Kidney capillary endothelial cell (primary cell): ENCODE results near the gene CRTC2.
A peak's percentile ranks its signal among the peaks of the same experiment; 100 is the strongest.
"Not testable (repeated sequence)": the region's sequence is repeated elsewhere in the genome, so short reads cannot be mapped to it uniquely, and the experiment has no call there.

Experiments
- DNase-seq: peaks from one replicate; pipeline ENCODE4 v3.0.0-alpha.2; 2018; ENCODE audit warnings: low spot score

The CRTC2 gene, protein sequence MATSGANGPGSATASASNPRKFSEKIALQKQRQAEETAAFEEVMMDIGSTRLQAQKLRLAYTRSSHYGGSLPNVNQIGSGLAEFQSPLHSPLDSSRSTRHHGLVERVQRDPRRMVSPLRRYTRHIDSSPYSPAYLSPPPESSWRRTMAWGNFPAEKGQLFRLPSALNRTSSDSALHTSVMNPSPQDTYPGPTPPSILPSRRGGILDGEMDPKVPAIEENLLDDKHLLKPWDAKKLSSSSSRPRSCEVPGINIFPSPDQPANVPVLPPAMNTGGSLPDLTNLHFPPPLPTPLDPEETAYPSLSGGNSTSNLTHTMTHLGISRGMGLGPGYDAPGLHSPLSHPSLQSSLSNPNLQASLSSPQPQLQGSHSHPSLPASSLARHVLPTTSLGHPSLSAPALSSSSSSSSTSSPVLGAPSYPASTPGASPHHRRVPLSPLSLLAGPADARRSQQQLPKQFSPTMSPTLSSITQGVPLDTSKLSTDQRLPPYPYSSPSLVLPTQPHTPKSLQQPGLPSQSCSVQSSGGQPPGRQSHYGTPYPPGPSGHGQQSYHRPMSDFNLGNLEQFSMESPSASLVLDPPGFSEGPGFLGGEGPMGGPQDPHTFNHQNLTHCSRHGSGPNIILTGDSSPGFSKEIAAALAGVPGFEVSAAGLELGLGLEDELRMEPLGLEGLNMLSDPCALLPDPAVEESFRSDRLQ

DNA sequence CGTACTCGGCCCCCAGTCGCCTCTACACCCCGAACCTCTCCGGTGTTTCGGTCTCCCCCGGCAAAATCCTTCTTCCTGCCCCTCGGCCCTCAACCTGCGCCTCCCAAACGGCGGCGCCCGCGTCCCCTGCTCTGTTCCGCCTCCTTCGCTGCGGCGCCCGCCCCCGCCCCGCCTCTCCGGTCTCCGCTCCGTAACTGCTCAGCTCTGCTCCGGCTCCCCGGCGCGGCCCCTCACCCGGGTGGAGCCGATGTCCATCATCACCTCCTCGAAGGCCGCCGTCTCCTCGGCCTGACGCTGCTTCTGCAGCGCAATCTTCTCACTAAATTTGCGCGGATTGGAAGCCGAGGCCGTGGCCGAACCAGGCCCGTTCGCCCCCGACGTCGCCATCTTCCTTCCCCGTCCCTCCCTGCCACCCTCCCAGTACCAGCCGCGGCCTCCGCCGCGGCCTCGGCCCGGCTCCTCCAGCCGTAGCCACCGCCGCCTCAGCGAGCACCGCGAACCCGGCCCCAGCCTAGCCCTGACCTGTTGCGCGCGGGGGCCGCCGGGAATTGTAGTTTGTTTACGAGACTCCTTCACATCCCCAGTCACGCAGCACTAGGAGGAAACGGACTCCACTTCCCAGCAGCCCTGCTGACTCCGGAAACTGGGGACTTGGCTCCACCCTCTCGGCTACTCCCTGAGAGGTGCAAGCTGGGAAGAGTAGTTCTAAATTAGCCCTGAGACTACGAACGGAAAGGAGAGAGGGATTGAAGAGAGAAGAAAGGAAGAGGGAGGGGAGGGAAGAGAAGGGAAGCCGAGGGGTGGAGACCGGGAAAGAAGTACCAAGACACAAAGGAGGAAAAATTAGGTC lies at the start of gene CRTC2:
CRTC2 (minus strand) TSS at position 502 of the 850 bp plus-strand sequence; CDS start at position 387, 115 bp downstream.
- peak; percentile 95 for DNase-seq

DNA sequence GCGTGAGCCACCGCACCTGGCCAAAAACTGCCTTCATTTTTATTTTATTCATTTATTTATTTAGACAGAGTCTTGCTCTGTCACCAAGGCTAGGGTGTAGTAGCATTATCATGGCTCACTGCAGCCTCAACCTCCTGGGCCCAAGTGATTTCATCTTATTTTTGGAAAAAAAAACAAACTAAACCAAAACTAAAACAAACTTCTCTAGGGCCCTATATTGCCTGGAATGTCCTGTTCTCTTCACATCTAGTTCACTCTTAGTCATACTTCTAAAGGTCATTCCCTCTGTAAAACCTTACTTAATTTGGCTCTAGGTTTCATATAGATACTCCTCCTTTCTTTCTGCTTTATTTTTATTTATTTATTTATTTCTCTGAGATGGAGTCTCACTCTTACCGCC lies 47.7 kb upstream of the CRTC2 start:
- DNase-seq: no peak

DNA sequence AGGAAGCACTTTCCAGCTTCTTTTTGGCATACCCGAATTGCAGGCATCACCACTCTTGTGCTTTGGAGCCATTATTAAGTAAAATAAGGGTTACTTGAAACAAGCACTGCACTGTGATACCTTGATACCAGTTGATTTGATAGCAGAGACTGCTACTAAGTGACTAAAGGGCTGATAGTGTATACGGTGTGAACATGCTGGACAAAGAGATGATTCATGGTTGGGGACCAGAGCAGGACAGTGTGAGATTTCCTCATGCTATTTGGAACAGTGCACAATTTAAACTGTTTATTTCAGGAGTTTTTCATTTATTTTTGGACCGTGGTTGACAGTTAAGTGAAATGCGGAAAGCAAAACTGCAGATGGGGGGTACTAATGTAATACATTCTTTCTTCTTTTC lies 42.0 kb upstream of the CRTC2 start:
- no peak for DNase-seq

DNA sequence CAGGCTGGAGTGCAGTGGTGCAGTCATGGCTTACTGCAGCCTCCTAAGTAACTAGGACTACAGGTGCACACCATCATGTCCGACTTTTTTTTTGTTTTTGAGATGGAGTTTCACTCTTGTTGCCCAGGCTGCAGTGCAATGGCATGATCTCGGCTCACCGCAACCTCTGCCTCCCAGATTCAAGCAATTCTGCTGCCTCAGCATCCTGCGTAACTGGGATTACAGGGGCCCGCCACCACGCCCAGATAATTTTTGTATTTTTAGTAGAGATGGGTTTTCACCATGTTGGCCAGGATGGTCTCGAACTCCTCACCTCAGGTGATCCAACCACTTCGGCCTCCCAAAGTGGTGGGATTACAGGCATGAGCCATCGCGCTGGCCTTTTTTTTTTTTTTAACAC lies 38.5 kb upstream of the CRTC2 start:
- not testable (repeated sequence) for DNase-seq

DNA sequence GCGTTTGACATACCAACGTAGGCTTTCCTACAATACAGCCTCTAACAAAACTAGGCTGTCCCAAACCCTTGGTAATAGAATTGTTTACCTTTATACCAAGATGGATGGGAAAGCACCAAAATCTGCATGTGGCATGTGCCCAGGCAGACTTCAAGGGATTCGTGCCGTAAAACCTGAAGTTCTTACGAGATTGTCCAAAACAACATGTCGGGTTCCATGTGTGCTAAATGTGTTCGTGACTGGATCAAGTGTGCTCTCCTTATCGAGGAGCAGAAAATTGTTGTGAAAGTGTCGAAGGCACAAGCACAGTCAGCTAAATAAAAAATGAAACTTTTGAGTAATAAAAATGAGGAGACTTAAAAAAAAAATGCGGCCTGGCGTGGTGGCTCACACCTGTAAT lies 37.2 kb upstream of the CRTC2 start:
- DNase-seq: no peak

DNA sequence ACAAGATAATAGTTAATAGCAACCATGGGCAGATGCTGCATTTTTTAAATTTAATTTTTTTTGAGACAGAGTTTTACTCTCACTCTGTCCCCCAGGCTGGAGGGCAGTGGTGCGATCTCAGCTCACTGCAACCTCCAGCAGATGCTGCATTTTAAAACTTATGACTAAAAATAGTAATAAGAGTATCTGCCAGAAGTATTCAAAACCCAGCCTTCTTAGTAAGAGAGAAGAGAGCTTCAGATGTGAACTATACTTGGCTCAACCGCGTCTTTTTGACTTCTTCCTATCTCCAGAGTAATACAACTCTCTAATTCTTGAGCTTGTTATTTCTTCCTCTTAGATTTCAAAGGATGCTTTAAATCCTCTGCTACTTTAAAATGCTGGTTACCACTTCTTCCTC lies 36.8 kb upstream of the CRTC2 start:
- no peak for DNase-seq

DNA sequence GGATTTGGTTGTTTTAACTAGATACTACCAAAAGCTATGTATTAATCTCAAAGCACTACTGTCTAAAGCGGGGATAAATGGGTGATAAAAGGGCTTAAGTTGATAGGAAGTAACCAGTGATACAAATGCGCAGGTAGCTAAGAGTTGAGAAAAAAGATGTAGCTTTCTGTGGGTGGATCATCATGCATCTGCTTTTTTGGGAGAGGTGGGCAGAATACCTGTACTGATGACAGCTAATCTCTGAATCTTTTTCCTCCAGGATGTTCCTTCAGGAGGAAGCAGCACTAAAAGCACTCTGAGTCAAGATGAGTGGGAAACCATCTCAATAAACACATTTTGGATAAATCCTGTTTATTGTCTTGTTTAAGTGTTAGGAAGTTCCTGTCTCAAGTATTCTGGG lies 33.4 kb upstream of the CRTC2 start:
- DNase-seq: no peak

DNA sequence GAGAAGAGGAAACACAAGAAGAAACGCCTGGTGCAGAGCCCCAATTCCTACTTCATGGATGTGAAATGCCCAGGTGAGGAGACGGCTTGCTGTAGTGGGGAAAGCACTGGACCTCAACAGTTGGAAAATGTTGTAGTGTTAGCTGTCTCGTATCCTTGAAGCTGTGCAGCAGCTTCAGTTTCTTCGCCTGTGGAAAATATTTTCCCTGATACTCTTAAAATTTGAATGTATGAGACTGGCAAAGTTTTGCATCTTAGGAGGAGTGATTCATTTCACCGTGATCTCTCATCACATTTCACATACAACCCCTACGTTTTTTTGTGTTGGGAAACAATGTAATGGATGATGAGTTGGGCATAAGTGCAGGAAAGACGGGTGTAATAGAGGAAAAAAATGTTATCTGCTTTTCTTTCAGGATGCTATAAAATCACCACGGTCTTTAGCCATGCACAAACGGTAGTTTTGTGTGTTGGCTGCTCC lies 32.8 kb upstream of the CRTC2 start:
- no peak for DNase-seq

DNA sequence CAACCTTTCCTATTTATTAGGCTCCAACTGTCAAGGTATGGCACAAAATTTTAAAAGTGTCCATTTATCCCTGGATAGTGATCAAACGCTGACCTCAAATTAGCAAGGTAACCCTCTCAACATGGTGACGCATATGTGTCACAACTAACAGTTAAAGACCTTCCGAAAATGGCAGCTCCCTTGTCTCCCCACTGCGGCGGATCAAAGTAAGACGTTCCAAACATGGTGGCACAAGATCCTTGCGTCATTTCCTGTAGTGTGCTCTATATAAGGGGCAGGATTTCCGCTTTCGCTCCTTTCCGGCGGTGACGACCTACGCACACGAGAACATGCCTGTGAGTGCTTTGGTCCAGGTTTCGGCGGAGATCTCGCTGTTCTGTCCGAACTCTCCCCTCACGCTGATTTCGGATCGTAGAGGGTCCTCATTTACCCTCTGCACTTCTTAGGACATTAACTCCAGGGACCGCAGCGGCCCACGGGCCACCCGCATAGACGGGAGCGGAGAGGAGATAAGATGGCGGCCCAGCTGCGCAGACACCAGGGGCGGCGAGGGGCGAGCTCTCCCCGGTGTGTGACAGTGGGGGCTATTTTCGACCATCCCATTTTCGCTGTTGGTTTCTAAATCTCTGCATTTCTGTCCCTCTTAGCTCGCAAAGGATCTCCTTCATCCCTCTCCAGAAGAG lies 32.2 kb upstream of the CRTC2 start, which contains the start of gene RPS27:
RPS27 (plus strand) TSS at position 295 of the 683 bp plus-strand sequence; CDS start at position 330, 35 bp downstream.
- DNase-seq: peak; percentile 97

DNA sequence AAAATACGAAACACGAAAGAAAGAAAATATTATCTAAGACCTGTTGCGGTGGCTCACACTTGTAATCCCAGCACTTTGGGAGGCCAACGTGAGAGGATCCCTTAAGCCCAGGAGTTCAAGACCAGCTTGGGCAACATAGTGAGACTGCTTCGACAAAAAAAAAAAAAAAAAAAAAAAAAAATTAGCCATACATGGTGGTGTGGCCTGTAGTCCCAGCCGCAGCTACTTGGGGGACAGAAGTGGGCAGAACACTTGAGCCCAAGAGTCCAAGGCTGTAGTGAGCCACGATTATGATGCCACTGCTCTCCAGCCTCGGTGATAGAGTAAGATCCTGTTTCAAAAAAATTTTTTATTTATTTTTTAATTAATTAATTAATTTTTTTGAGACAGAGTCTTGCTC lies 29.2 kb upstream of the CRTC2 start:
- DNase-seq: no peak

DNA sequence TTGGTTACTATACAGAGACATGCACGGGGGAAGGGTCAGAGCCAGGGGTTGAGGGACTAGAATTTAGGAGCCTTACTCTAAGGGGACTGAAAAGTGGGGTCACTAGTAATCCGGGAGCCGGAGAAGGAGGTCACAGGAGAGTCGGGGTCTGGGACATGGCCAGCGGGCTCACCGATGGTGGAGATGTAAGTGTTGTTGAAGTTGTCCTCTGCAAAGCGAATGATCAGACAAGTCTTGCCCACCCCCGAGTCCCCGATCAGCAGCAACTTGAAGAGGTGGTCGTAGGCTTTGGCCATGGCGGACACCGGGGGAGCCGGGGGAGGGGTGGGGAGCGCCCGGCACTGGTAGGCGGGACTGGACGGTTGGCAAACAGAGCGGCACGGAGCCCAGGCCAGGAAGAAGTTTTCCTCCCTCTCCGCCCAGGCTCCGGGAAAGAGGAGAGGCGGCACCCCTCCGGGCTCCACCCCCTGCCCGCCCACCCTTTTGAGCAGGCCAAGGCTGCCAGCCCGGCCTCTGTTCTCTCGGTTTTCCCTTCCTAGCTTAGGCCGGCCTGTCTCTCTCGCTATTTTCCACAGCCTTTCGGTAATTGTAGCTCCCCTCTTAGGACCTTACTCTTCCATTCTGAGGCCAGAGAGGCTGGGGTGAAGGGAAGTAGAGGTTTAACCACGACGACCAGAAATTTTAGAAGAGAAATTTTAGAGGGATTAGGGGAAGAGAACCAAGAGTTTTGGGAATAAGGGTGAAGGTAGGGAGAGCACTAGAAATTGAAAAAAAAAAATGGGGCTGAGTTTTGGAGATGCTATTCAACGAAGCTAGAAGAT lies 27.7 kb upstream of the CRTC2 start, which contains the start of gene RAB13:
RAB13 (minus strand) TSS at position 399 of the 821 bp plus-strand sequence; CDS start at position 296, 103 bp downstream.
- DNase-seq: peak; percentile 63

DNA sequence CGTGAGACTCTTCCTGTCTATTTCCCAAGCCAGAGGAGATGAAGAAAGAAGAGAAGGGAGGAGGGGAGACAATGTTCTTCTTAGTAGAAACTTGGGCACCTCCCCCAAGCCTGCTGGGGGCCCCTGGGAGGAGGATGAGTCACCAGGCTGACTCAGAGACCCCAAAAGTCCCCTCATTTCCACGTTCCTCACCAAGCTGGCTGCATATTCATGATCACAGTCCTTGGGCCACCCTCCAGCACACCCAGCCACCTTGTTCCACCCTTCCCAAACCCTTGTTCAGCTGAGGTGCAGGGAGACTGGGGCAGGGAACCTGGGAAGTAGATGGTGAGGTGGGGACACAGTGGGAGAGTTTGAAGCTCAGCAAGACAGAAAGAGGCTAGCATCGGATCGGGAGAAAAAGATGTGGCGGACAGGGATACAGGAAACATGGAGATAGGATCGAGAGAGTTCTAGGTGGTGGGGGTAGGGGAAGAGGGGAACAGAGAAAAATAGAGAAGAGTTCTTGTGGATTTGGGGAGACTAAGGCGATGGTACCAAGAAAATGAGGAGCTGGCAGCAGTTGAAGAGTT lies 27.0 kb upstream of the CRTC2 start:
- DNase-seq: no peak

DNA sequence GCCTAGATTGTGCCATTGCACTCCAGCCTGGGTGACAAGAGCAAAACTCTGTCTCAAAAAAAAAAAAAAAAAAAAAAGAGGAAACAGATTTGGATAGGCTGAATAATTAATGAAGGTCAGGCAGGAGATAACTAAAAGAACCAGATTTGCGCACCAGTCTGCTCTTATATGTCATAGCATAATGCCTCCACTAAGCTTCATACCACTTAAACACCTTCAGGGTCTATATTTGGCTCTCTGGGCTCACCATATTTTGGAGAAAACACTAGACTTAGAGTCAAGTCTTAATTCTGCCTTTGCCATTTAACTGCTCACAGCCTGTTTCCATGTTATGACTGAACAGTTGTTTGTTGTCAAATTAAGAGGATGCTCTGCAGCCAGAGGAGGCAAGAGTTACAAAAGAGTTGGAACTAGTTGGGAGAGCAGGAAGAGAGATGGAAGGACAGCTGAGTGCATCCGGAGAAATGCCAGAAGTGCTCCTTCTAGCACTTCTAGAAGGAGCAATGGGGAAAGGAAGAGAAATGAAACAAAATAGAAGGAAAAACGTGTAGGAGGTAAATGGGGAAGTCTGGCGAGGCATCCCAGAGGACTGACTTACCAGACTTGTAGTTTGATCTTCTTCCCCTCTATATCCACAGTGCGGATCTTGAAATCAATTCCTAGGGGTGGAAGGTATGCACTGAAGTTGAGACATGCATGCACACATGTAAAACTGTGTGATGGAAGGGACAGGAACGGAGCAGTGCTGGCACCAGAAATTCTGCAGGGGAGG lies 25.9 kb upstream of the CRTC2 start:
- DNase-seq: no peak

DNA sequence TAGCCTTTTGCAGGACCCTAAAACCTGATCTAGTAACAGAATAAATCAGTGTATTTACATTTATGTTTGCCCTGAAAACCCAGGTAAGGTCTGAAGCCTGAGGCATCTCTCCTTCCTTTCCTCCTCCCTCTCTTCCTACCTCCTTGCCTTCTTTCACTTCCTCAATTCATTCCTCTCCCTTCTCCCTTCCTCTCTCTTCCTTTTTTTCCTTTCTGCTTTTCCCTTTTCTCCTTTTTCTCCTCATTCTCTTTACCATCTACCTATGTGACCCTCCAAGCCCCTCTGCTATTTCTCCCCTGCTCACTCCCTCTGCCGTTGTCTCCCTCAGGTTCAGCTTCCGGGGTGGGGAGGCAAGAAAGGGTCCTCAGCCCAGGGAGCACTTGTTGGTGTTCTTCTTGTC lies 23.3 kb upstream of the CRTC2 start:
- not testable (repeated sequence) for DNase-seq

DNA sequence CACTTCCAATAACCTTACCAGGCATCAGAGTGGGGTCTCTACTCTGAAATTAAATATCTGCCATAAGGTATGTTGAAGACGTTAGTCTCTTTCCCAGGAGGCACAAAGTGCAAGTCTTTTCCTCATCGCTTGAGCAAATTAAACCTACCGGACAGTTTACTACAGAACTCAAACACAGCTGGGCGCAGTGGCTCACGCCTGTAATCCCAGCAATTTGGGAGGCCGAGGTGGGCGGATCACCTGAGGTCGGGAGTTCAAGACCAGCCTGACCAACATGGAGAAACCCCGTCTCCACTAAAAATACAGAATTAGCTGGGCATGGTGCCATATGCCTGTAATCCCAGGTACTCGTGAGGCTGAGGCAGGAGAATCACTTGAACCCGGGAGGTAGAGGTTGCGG lies 20.7 kb upstream of the CRTC2 start:
- not testable (repeated sequence) for DNase-seq

DNA sequence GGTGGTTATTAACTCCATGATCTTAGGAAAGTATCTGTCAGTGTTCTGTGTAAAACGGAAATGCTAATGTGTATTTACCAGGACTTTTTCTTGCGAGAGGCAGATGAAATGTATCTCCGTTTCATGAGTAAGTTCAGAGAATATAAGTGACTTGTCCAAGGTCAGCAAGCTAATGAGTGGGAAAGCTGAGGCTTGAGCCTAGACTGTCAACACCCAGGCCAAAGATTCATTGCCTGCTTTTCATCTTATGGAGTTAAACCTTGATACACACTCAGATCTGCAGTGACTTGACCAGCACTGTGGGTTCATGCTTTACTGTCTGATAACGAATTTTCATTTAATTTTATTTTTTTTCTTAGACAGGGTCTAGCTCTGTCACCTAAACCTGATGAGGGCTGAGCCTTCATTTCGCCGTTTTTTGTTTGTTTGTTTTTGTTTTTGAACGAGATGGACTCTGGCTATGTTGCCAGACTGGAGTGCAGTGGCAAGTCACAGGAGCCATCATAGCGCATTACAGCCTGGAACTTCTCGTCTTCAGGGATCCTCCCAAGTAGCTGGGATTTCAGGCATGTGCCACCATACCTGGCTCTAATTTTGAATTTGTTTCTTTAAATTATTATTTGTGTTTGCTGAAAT lies 20.0 kb upstream of the CRTC2 start:
- no peak for DNase-seq

DNA sequence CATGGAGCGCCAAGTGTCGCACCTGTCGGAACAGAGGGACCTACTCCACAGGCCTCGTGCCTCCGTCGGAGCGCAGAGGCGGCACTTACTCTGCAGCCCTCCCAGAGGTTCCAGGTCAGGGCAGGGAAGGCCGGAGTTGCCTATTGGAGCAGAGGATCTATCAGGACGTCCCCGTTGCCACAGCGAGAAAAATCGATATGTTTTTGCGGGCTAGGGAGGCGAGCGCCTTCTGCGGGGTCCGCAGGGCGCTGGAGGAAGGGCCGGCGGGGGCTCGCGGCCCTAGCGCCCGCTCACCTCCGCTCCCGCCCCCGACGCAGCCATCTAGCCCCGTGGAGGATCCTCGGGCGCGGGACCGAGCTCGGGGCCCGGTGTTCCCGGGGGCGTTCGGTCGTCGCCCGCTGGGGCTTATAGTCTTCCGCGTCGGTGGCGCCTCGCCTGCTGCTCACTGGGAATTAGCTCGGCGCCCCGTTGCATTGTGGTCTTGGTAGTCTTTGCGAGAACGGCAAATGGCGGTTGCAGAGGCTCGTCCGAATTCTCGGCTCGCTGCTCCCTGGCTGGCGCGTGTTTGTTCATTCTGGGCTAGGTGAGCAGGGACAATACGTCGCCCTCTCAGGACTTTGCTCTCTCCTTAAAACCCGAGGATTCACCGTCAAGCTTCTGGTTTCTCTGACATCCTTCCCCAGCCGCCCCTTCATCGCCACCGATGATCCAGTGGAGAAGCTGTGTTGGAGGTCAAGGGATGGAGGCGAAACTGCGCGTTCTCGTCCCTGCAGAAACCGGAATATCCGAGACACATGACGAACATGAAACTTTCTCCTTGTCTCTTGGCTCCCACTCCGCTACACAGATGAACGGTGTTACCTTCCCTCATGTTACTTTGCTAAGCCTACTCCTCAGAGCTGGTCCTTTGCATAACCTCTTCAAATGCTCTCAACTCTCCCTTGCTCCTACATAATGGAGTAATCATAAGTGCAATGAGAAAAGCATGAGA lies 19.1 kb upstream of the CRTC2 start, which contains the start of gene JTB:
JTB (minus strand) TSS at position 425 of the 991 bp plus-strand sequence; CDS start at position 3, 422 bp downstream.
- no peak for DNase-seq
